IMR-90 (cell line): ENCODE data around the gene LLPH. TPM values are rescaled to one million over a fixed set of nuclear protein-coding genes. Genes with fewer than 3 reads are reported as not detected.

ENCODE experiments used
- ATAC-seq: fragments of 200-7000 bp; cut with Tn5 transposase; 2 replicates; pipeline ENCODE4 v1.9.1; 2020; ENCODE audit warnings: low read depth, mild to moderate bottlenecking, moderate library complexity
- BruUV-seq: library from RNA; stranded (reverse); fragments of 400-500 nt; replicated peaks from 2 replicates; lab custom pipeline; 2021; lab: Mats Ljungman, UMichigan
- CTCF ChIA-PET: fragments of 300-600 bp; formaldehyde crosslinking; extraction: SDS; loops from one replicate; lab custom pipeline; 2021; ENCODE audit warnings: antibody characterized with exemption; lab: Yijun Ruan, JAX
- POLR2A ChIA-PET: fragments of 300-600 bp; sonication (Branson Sonifier 250); formaldehyde crosslinking; loops from one replicate; lab custom pipeline; 2022; ENCODE audit warnings: antibody characterized with exemption; ENCODE audit not compliant: unreplicated experiment; lab: Charles Lee
- DNase-seq: peaks from one replicate; pipeline ENCODE4 v3.0.0; 2013
- H2AFZ ChIP-seq: replicated peaks from 2 replicates; pipeline ENCODE3; 2013; ENCODE audit warnings: low read length, mild to moderate bottlenecking; ENCODE audit not compliant: poor library complexity
- H2AK5ac ChIP-seq: 2 replicates; pipeline ENCODE4 v1.6.1; 2013; ENCODE audit warnings: low read depth, low read length, inconsistent platforms
- H2AK9ac ChIP-seq: replicated peaks from 2 replicates; pipeline ENCODE3; 2013; ENCODE audit warnings: mild to moderate bottlenecking, low read depth, low read length, moderate library complexity; ENCODE audit not compliant: poor library complexity
- H2BK120ac ChIP-seq: 2 replicates; pipeline ENCODE4 v1.6.1; 2013; ENCODE audit warnings: low read depth, low read length, inconsistent platforms
- H2BK15ac ChIP-seq: 3 replicates; pipeline ENCODE4 v1.6.1; 2013; ENCODE audit warnings: low read depth, low read length, inconsistent platforms
- H2BK20ac ChIP-seq: 2 replicates; pipeline ENCODE4 v1.6.1; 2013; ENCODE audit warnings: low read depth, mild to moderate bottlenecking, inconsistent platforms, low read length, moderate library complexity
- H2BK5ac ChIP-seq: 2 replicates; pipeline ENCODE4 v1.6.1; 2013; ENCODE audit warnings: mild to moderate bottlenecking, low read depth, low read length, inconsistent platforms; ENCODE audit not compliant: poor library complexity, severe bottlenecking
- H3K14ac ChIP-seq: replicated peaks from 2 replicates; pipeline ENCODE4 v1.6.1; 2013; ENCODE audit warnings: low read depth, low read length, inconsistent platforms
- H3K18ac ChIP-seq: 2 replicates; pipeline ENCODE4 v1.6.1; 2013; ENCODE audit warnings: low read depth, low read length, control low read depth
- H3K23ac ChIP-seq: 2 replicates; pipeline ENCODE4 v1.6.1; 2013; ENCODE audit warnings: low read depth, low read length, inconsistent platforms
- H3K27ac ChIP-seq: 2 replicates; pipeline ENCODE4 v1.5.1; 2013; ENCODE audit warnings: mild to moderate bottlenecking, control low read depth, low read length; ENCODE audit not compliant: insufficient read depth
- H3K27me3 ChIP-seq: 2 replicates; pipeline ENCODE4 v1.6.1; 2013; ENCODE audit warnings: low read length; ENCODE audit not compliant: control insufficient read depth, insufficient read depth
- H3K36me3 ChIP-seq: 2 replicates; pipeline ENCODE4 v1.6.1; 2013; ENCODE audit warnings: low read length, mixed read lengths; ENCODE audit not compliant: control insufficient read depth, insufficient read depth
- H3K4ac ChIP-seq: 2 replicates; pipeline ENCODE4 v1.6.1; 2013; ENCODE audit warnings: low read depth, low read length, inconsistent platforms
- H3K4me1 ChIP-seq: 2 replicates; pipeline ENCODE4 v1.6.1; 2013; ENCODE audit warnings: low read length, mixed read lengths; ENCODE audit not compliant: control insufficient read depth, insufficient read depth
- H3K4me2 ChIP-seq: 2 replicates; pipeline ENCODE4 v1.6.1; 2013; ENCODE audit warnings: low read depth, mild to moderate bottlenecking, control low read depth, low read length, moderate library complexity
- H3K4me3 ChIP-seq: 2 replicates; pipeline ENCODE4 v1.5.1; 2013; ENCODE audit warnings: low read depth, mild to moderate bottlenecking, control low read depth, low read length, moderate library complexity; ENCODE audit not compliant: insufficient read depth
- H3K56ac ChIP-seq: 2 replicates; pipeline ENCODE4 v1.6.1; 2013; ENCODE audit warnings: low read length, inconsistent platforms; ENCODE audit not compliant: insufficient read depth; ENCODE audit errors: extremely low read depth
- H3K79me1 ChIP-seq, 2 experiments: 2 replicates each; pipeline ENCODE4 v1.6.1; 2013; ENCODE audit warnings: low read length in 2 of 2, inconsistent platforms in 1 of 2, low read depth in 1 of 2
- H3K9ac ChIP-seq: 2 replicates; pipeline ENCODE4 v1.6.1; 2013; ENCODE audit warnings: low read depth, low read length, control low read depth
- H3K9me1 ChIP-seq: 2 replicates; pipeline ENCODE4 v1.6.1; 2013; ENCODE audit warnings: low read length, inconsistent platforms; ENCODE audit not compliant: insufficient read depth
- H3K9me3 ChIP-seq: 2 replicates; pipeline ENCODE4 v1.6.1; 2013; ENCODE audit warnings: low read length; ENCODE audit not compliant: control insufficient read depth, insufficient read depth
- H4K20me1 ChIP-seq: 2 replicates; pipeline ENCODE4 v1.6.1; 2013; ENCODE audit warnings: low read length, inconsistent platforms; ENCODE audit not compliant: insufficient read depth
- H4K5ac ChIP-seq: 2 replicates; pipeline ENCODE4 v1.6.1; 2013; ENCODE audit warnings: mild to moderate bottlenecking, low read depth, low read length, control low read depth
- H4K8ac ChIP-seq, 2 experiments: 2 replicates each; pipeline ENCODE4 v1.6.1; 2013; ENCODE audit warnings: low read depth in 2 of 2, low read length in 2 of 2, control low read depth in 1 of 2, inconsistent platforms in 1 of 2
- H4K91ac ChIP-seq: 2 replicates; pipeline ENCODE4 v1.6.1; 2013; ENCODE audit warnings: low read depth, low read length, inconsistent platforms; ENCODE audit not compliant: insufficient read depth
- CTCF ChIP-seq: conservative IDR thresholded peaks from 2 replicates; pipeline ENCODE4 v1.5.1; 2012; ENCODE audit warnings: mild to moderate bottlenecking, low read depth, low read length, improper control_type of control experiment
- SMC3 ChIP-seq: fragments of 150-350 bp; IDR thresholded peaks from 2 replicates; pipeline ENCODE4 v1.6.1; 2016; ENCODE audit warnings: low read depth, mild to moderate bottlenecking, antibody characterized with exemption, low read length, moderate library complexity
- WGBS, 2 experiments: methylation state at CpG; one replicate each; pipeline versions ENCODE4 v1.1.5 to v1.1.7; 2013; ENCODE audit warnings: missing lambda C conversion rate in 2 of 2; ENCODE audit not compliant: insufficient read length in 1 of 2; ENCODE audit errors: extremely low coverage in 2 of 2; 5-methylcytosine and 5-hydroxymethylcytosine counted together
- dilution Hi-C: fragments of 300-500 bp; cut with HindIII; formaldehyde crosslinking; loops from one replicate; pipeline ENCODE4 v1.14.3; 2018; ENCODE audit warnings: low sequenced_read_pairs; ENCODE audit not compliant: unreplicated experiment
- in situ Hi-C: fragments of 300-500 bp; cut with MboI; formaldehyde crosslinking; loops from 3 replicates; pipeline ENCODE4 v1.14.3; 2019; ENCODE audit warnings: low sequenced_read_pairs, inconsistent platforms, mixed read lengths
- intact Hi-C: fragments of 100-400 bp; cut with micrococcal nuclease; formaldehyde crosslinking; loops from 2 replicates; pipeline ENCODE4 v1.10.0; 2022
- polyA plus RNA-seq, 3 experiments: library from polyadenylated mRNA; depleted of rRNA; stranded (reverse); fragments of >200 nt; gene quantifications; 2 replicates each; pipeline ENCODE4 v1.2.3, GENCODE V29; 2012; ENCODE audit warnings: low replicate concordance in 1 of 3
- total RNA-seq: library from RNA; depleted of rRNA; stranded (reverse); fragments of >200 nt; gene quantifications from 2 replicates; pipeline ENCODE4 v1.2.3, GENCODE V29; 2012

The LLPH gene
- total and polyA plus RNA-seq, 2 of the 4 experiments (the other 2 are of a cell fraction) = 2.7 to 17.0 TPM

GRCh38 chr12:66082744-66083143, 47.8 kb downstream of the LLPH start:
- WGBS, 2 experiments = no CpG with 5 or more reads among the region's 1 CpG
- Histone ChIP-seq H3K36me3 (no peaks in the 10 kb centered on the region), H4K91ac (no peak overlapping the region), H3K4me2 (no peak overlapping the region), H3K9me1 (no peaks in the 10 kb centered on the region), H2BK120ac (no peak overlapping the region), H3K4me1 (peaks cover 4% of the 10 kb centered on the region; the same call in 1 of the 2 replicates), H3K79me1 (no peaks in the 10 kb centered on the region), H4K20me1 (no peaks in the 10 kb centered on the region), H2AK5ac (no peak overlapping the region), H3K56ac (no peak overlapping the region), H3K23ac (no peak overlapping the region), H2AFZ (no peak overlapping the region), H3K27ac (no peak overlapping the region), H3K18ac (no peak overlapping the region), H3K9me3 (peaks cover 2% of the 10 kb centered on the region; the same call in 1 of the 2 replicates), H4K8ac (no peak overlapping the region), H2BK15ac (no peak overlapping the region), H2BK5ac (no peak overlapping the region), H3K27me3 (no peaks in the 10 kb centered on the region; the same call in 1 of the 2 replicates), H2BK20ac (no peak overlapping the region), H3K4me3 (no peak overlapping the region), H2AK9ac (no peak overlapping the region), H3K4ac (no peak overlapping the region), H3K9ac (no peak overlapping the region), H3K14ac (0 out of 2 replicates have a peak overlapping the region, but pooled peaks have one; percentile 22), H4K5ac (no peak overlapping the region)
- ATAC-seq = no peak
- POLR2A ChIA-PET = no interaction called here
- no peak for TF ChIP-seq SMC3
- TF ChIP-seq CTCF = no peak
- DNase-seq = no peak
- in situ Hi-C loops = loop anchor here (10.0 kb wide), 1 partner anchor 778 kb away; no protein-coding TSS in a partner anchor
- dilution Hi-C loops = no loop called here
- CTCF ChIA-PET = interaction anchor here (0.6 kb wide), 3 partner anchors 38 to 1876 kb away, joined by 5 to 9 read pairs (median 5); no protein-coding TSS in a partner anchor
- BruUV-seq = no TSS peak
- intact Hi-C loops = loop anchor here (2.0 to 10.0 kb wide), 2 partner anchors 60 to 408 kb away; no protein-coding TSS in a partner anchor
